Hepatocyte (in vitro differentiated cells): Measurements from ENCODE around the gene SLC39A8. TPM values are rescaled to one million over a fixed set of nuclear protein-coding genes. Genes with fewer than 3 reads are reported as not detected.

Experiments used
- DNase-seq: peaks from one replicate; pipeline ENCODE4 v3.0.0-alpha.2; 2016; ENCODE audit warnings: low spot score
- H2AFZ ChIP-seq: fragments of 200-600 bp; sonication (generic); 2 replicates; pipeline ENCODE4 v1.6.0; 2016; ENCODE audit warnings: antibody characterized with exemption, mild to moderate bottlenecking
- H3K27ac ChIP-seq: fragments of 200-600 bp; sonication (generic); 2 replicates; pipeline ENCODE4 v1.5.1; 2016; ENCODE audit warnings: mild to moderate bottlenecking
- H3K27me3 ChIP-seq: fragments of 200-600 bp; sonication (generic); 2 replicates; pipeline ENCODE4 v1.6.1; 2016
- H3K36me3 ChIP-seq: fragments of 200-600 bp; sonication (generic); replicated peaks from 2 replicates; pipeline ENCODE4 v1.5.1; 2016; ENCODE audit warnings: low read depth; ENCODE audit not compliant: insufficient read depth
- H3K4me1 ChIP-seq: fragments of 200-600 bp; sonication (generic); 2 replicates; pipeline ENCODE4 v1.5.1; 2016; ENCODE audit warnings: mild to moderate bottlenecking, moderate library complexity; ENCODE audit not compliant: insufficient read depth
- H3K4me2 ChIP-seq: fragments of 200-600 bp; sonication (generic); 2 replicates; pipeline ENCODE4 v1.6.0; 2016
- H3K4me3 ChIP-seq: fragments of 200-600 bp; sonication (generic); 2 replicates; pipeline ENCODE4 v1.5.1; 2016; ENCODE audit warnings: mild to moderate bottlenecking
- H3K79me2 ChIP-seq: fragments of 200-600 bp; sonication (generic); 2 replicates; pipeline ENCODE4 v1.6.0; 2017; ENCODE audit warnings: mild to moderate bottlenecking
- H3K9me2 ChIP-seq: fragments of 200-600 bp; sonication (generic); replicated peaks from 2 replicates; pipeline ENCODE4 v1.6.0; 2017; ENCODE audit warnings: mild to moderate bottlenecking; ENCODE audit not compliant: insufficient read depth
- H3K9me3 ChIP-seq: fragments of 200-600 bp; sonication (generic); 2 replicates; pipeline ENCODE4 v1.5.1; 2016; ENCODE audit warnings: low read depth, mild to moderate bottlenecking
- H4K20me1 ChIP-seq: fragments of 200-600 bp; sonication (generic); 2 replicates; pipeline ENCODE4 v1.6.0; 2016; ENCODE audit warnings: mild to moderate bottlenecking; ENCODE audit not compliant: insufficient read depth, poor library complexity, severe bottlenecking
- CTCF ChIP-seq: fragments of 200-600 bp; sonication (generic); IDR thresholded peaks from 2 replicates; pipeline ENCODE4 v1.5.1; 2016; ENCODE audit warnings: antibody characterized with exemption, mild to moderate bottlenecking; ENCODE audit not compliant: poor library complexity
- EZH2 ChIP-seq: fragments of 200-600 bp; sonication (generic); IDR thresholded peaks from 2 replicates; pipeline ENCODE4 v1.6.1; 2016; ENCODE audit warnings: antibody characterized with exemption, mild to moderate bottlenecking, borderline replicate concordance
- EZH2phosphoT487 ChIP-seq: fragments of 200-600 bp; sonication (generic); IDR thresholded peaks from one replicate; pipeline ENCODE4 v1.6.1; 2018; ENCODE audit warnings: antibody characterized with exemption, mild to moderate bottlenecking, low read depth, moderate library complexity; ENCODE audit not compliant: unreplicated experiment, severe bottlenecking
- WGBS: methylation state at CpG from one replicate; pipeline ENCODE4 v1.1.6; 2016; ENCODE audit warnings: low lambda C conversion rate; ENCODE audit errors: missing lambda C conversion rate; 5-methylcytosine and 5-hydroxymethylcytosine counted together
- polyA plus RNA-seq: library from polyadenylated mRNA; unstranded; fragments of >200 nt; fragmentation: Nextera tagmentation; extraction: Ambion mirVana; gene quantifications from 2 replicates; pipeline ENCODE4 v1.2.1, GENCODE V29; 2016
- total RNA-seq: library from RNA; depleted of rRNA; stranded (reverse); fragments of >200 nt; gene quantifications from 2 replicates; pipeline ENCODE4 v1.2.3, GENCODE V29; 2014

The SLC39A8 gene
- total and polyA plus RNA-seq, 2 experiments from 2014 or later = 15.9 to 22.3 TPM

DNA sequence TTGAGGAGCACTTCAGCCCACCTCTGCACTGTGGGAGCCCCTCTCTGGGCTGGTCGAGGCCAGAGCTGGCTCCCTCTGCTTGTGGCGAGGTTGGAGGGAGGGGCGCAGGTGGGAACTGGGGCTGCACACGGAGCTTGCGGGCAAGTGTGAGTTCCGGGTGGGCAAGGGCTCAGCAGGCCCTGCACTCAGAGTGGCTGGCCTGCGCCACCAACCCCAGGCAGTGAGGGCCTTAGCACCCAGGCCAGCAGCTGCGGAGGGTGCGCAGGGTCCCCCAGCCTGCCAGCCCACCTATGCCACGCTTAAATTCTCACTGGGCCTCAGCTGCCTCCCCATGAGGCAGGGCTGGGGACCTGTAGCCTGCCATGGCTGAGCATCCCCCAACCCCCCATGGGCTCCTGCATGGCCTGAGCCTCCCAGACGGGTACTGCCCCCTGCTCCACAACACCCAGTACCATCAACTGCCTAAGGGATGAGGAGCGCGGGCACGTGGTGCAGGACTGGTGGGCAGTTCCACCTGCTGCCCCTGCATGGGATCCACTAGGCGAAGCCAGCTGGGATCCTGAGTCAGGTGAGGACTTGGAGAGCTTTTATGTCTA is 110.9 kb downstream of the SLC39A8 start:
- 91% methylated on average over 15 of the region's 15 CpGs for WGBS
- no peaks in the 10 kb centered on the region for H3K79me2 ChIP-seq

GRCh38 chr4:102230194-102230593 is 115.1 kb downstream of the SLC39A8 start:
- DNase-seq = no peak
- Histone ChIP-seq H3K9me3 (no peaks in the 10 kb centered on the region), H3K4me1 (no peaks in the 10 kb centered on the region), H3K27ac (no peak overlapping the region), H3K4me2 (no peak overlapping the region), H3K9me2 (no peaks in the 10 kb centered on the region), H4K20me1 (no peaks in the 10 kb centered on the region), H3K4me3 (no peak overlapping the region), H2AFZ (no peak overlapping the region), H3K79me2 (no peaks in the 10 kb centered on the region), H3K36me3 (no peaks in the 10 kb centered on the region), H3K27me3 (no peaks in the 10 kb centered on the region)
- no peak for TF ChIP-seq EZH2
- no peak for TF ChIP-seq EZH2phosphoT487
- TF ChIP-seq CTCF = no peak

More for the DNA sequence above, 110.9 kb downstream of the SLC39A8 start:
- H3K9me2 ChIP-seq = no peaks in the 10 kb centered on the region
- no peaks in the 10 kb centered on the region for H3K27me3 ChIP-seq
- H3K27ac ChIP-seq = no peak overlapping the region
- H3K36me3 ChIP-seq = no peaks in the 10 kb centered on the region
- no peaks in the 10 kb centered on the region for H3K9me3 ChIP-seq
- TF ChIP-seq CTCF (no peak), EZH2phosphoT487 (no peak), EZH2 (no peak)
- DNase-seq = no peak
- no peaks in the 10 kb centered on the region for H4K20me1 ChIP-seq
- H3K4me2 ChIP-seq = no peak overlapping the region
- H3K4me1 ChIP-seq = no peaks in the 10 kb centered on the region
- no peak overlapping the region for H3K4me3 ChIP-seq
- no peak overlapping the region for H2AFZ ChIP-seq

DNA sequence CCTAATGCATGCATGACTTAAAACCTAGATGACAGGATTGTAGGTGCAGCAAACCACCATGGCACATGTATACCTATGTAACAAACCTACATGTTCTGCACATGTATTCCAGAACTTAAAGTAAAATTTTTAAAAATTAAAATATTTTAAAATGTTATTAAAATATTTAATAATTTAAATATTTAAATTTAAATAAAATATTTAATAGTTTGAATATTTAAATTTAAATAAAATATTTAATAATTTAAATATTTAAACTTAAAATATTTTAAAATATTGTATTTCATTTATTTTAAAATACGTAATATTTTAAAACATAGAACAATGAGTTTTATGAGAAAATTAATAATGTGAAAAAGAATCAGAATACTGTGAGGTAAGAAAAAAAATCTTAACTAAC is 117.9 kb downstream of the SLC39A8 start:
- Histone ChIP-seq H4K20me1 (no peaks in the 10 kb centered on the region), H3K36me3 (no peaks in the 10 kb centered on the region), H3K4me2 (no peak overlapping the region), H3K27me3 (no peaks in the 10 kb centered on the region), H3K79me2 (no peaks in the 10 kb centered on the region), H3K4me3 (no peak overlapping the region), H3K9me3 (no peaks in the 10 kb centered on the region), H3K4me1 (no peaks in the 10 kb centered on the region), H3K9me2 (no peaks in the 10 kb centered on the region), H2AFZ (no peak overlapping the region), H3K27ac (no peak overlapping the region)
- no peak for TF ChIP-seq EZH2phosphoT487
- no peak for TF ChIP-seq CTCF
- TF ChIP-seq EZH2 = no peak
- WGBS = 100% methylated on average over 1 of the region's 1 CpG
- DNase-seq = no peak

GRCh38 chr4:102223461-102223860 is 121.8 kb downstream of the SLC39A8 start:
- no peaks in the 10 kb centered on the region for H4K20me1 ChIP-seq
- no peaks in the 10 kb centered on the region for H3K9me3 ChIP-seq
- no peaks in the 10 kb centered on the region for H3K36me3 ChIP-seq
- H3K9me2 ChIP-seq = no peaks in the 10 kb centered on the region
- no peaks in the 10 kb centered on the region for H3K27me3 ChIP-seq
- no peaks in the 10 kb centered on the region for H3K79me2 ChIP-seq
- DNase-seq = no peak
- H3K4me3 ChIP-seq = no peak overlapping the region
- no peak overlapping the region for H3K27ac ChIP-seq
- no peak overlapping the region for H3K4me2 ChIP-seq
- H3K4me1 ChIP-seq = no peaks in the 10 kb centered on the region
- H2AFZ ChIP-seq = no peak overlapping the region
- WGBS = 89% methylated on average over 1 of the region's 1 CpG
- TF ChIP-seq EZH2phosphoT487 (no peak), EZH2 (no peak), CTCF (no peak)
